ENCODE data around the gene INIP. TPM values are rescaled to one million over a fixed set of nuclear protein-coding genes. Genes with fewer than 3 reads are reported as not detected.

INIP gene
- total RNA-seq, 2 donors from 2014 or later = 26.1 to 36.1 TPM

- DNase-seq = peak; percentile 44
- no peak for TF ChIP-seq CTCF (IDR thresholded peaks at IDR 0.05)
- H3K27me3 ChIP-seq = no peaks in the 10 kb centered on the region
- H3K9me3 ChIP-seq = no peaks in the 10 kb centered on the region
- intact Hi-C loops (cut with DNase I) = no loop called here
- H3K9ac ChIP-seq (ENCODE audit: low read depth in 2 of 2, low read length in 2 of 2) = peak overlapping the region in 1 of 2 donors; percentile 55
- no peaks in the 10 kb centered on the region for H3K36me3 ChIP-seq
- peak overlapping the region; percentile 75 for H3K27ac ChIP-seq
- peaks cover 28% of the 10 kb centered on the region for H3K4me1 ChIP-seq
- H3K4me3 ChIP-seq = no peak overlapping the region
Measured at GRCh38 chr9:112755016-112755427, 37.1 kb upstream of the INIP start.

GRCh38 chr9:112754578-112754977, 36.7 kb upstream of the INIP start:
- Histone ChIP-seq H3K36me3 (no peaks in the 10 kb centered on the region), H3K9ac (ENCODE audit: low read depth in 2 of 2, low read length in 2 of 2) (peak overlapping the region in 1 of 2 donors; percentile 55), H3K27me3 (no peaks in the 10 kb centered on the region), H3K9me3 (no peaks in the 10 kb centered on the region), H3K4me3 (no peak overlapping the region), H3K27ac (peak overlapping the region; percentile 75), H3K4me1 (peaks cover 28% of the 10 kb centered on the region)
- TF ChIP-seq CTCF (IDR thresholded peaks at IDR 0.05) = no peak
- intact Hi-C loops (cut with DNase I) = no loop called here
- DNase-seq = no peak

- no peak for DNase-seq
- H3K36me3 ChIP-seq = no peaks in the 10 kb centered on the region
- H3K4me1 ChIP-seq = peaks cover 28% of the 10 kb centered on the region
- TF ChIP-seq CTCF (IDR thresholded peaks at IDR 0.05) = no peak
- H3K9me3 ChIP-seq = no peaks in the 10 kb centered on the region
- H3K27ac ChIP-seq = peak overlapping the region; percentile 5
- H3K4me3 ChIP-seq = no peak overlapping the region
- intact Hi-C loops (cut with DNase I) = no loop called here
- no peaks in the 10 kb centered on the region for H3K27me3 ChIP-seq
- H3K9ac ChIP-seq (ENCODE audit: low read depth in 2 of 2, low read length in 2 of 2) = no peak overlapping the region
Measured at GRCh38 chr9:112753725-112754124, 35.8 kb upstream of the INIP start.

GRCh38 chr9:112752334-112753125, 34.6 kb upstream of the INIP start:
- no peak for DNase-seq
- Histone ChIP-seq H3K9ac (ENCODE audit: low read depth in 2 of 2, low read length in 2 of 2) (peak overlapping the region in 1 of 2 donors; percentile 96), H3K4me1 (peaks cover 28% of the 10 kb centered on the region), H3K27me3 (no peaks in the 10 kb centered on the region), H3K27ac (no peak overlapping the region), H3K36me3 (no peaks in the 10 kb centered on the region), H3K9me3 (no peaks in the 10 kb centered on the region), H3K4me3 (peak overlapping the region; percentile 79)
- TF ChIP-seq CTCF (IDR thresholded peaks at IDR 0.05) = no peak
- intact Hi-C loops (cut with DNase I) = no loop called here

GRCh38 chr9:112751056-112751795, 33.3 kb upstream of the INIP start:
- Histone ChIP-seq H3K9me3 (no peaks in the 10 kb centered on the region), H3K4me3 (peak overlapping the region; percentile 79), H3K4me1 (peaks cover 28% of the 10 kb centered on the region), H3K9ac (ENCODE audit: low read depth in 2 of 2, low read length in 2 of 2) (peak overlapping the region; percentile 92 to 96), H3K27me3 (no peaks in the 10 kb centered on the region), H3K36me3 (no peaks in the 10 kb centered on the region), H3K27ac (peak overlapping the region; percentile 78)
- TF ChIP-seq CTCF (IDR thresholded peaks at IDR 0.05) = no peak
- DNase-seq = peak; percentile 60
- intact Hi-C loops (cut with DNase I) = no loop called here

Data from colonic mucosa (tissue), 4 donors.